Measurements from ENCODE around the gene THBS1.
A peak's percentile ranks its signal among the peaks of the same experiment; 100 is the strongest.

GRCh38 chr15:39602143-39602542, 21.3 kb downstream of the THBS1 start:
- TF ChIP-seq CTCF (IDR thresholded peaks at IDR 0.05; ENCODE audit: low read length) (0 out of 2 replicates have a peak, but pooled peaks have one; percentile 8), EZH2 (IDR thresholded peaks at IDR 0.05; ENCODE audit: borderline replicate concordance, low read length) (no peak)
